ENCODE measurements around the gene ZMYND8. TPM values are rescaled to one million over a fixed set of nuclear protein-coding genes. Genes with fewer than 3 reads are reported as not detected.

Gene ZMYND8
- total and polyA plus RNA-seq, 4 donors, result 14.2 to 46.4 (median 30.1) TPM

- no peak for ATAC-seq (ENCODE audit: insufficient read depth, low FRiP score)
- H3K27me3 ChIP-seq (ENCODE audit: control insufficient read depth in 3 of 3, insufficient read depth in 3 of 3, low read length in 2 of 3), result no peaks in the 10 kb centered on the region
- H3K27ac ChIP-seq (ENCODE audit: low read depth in 1 of 2, low read length in 1 of 2), result no peak overlapping the region
- DNase-seq, result no peak
- no peaks in the 10 kb centered on the region for H3K4me1 ChIP-seq (ENCODE audit: control insufficient read depth in 5 of 5, insufficient read depth in 5 of 5, low read length in 5 of 5)
- H3K36me3 ChIP-seq (ENCODE audit: control insufficient read depth in 4 of 4, insufficient read depth in 4 of 4, low read length in 4 of 4), result peaks cover 34 to 45% (median 38%) of the 10 kb centered on the region in 4 donors
- TF ChIP-seq CTCF (IDR thresholded peaks at IDR 0.05; ENCODE audit: control extremely low read depth, extremely low read depth), result no peak
- WGBS, 2 donors, result 91 to 92% methylated on average over 9 of the region's 9 CpGs
- no peak overlapping the region for H3K9ac ChIP-seq (ENCODE audit: insufficient read depth in 1 of 2, low read length in 2 of 2)
- no peaks in the 10 kb centered on the region for H3K9me3 ChIP-seq (ENCODE audit: control insufficient read depth in 4 of 4, insufficient read depth in 3 of 4, low read length in 3 of 4)
- H3K4me3 ChIP-seq, result no peak overlapping the region
Observed at GRCh38 chr20:47227576-47227975, 128.9 kb downstream of the ZMYND8 start.

- 97% methylated on average over 7 of the region's 7 CpGs for WGBS, 2 donors
- no peak for DNase-seq
- ATAC-seq (ENCODE audit: insufficient read depth, low FRiP score), result no peak
- Histone ChIP-seq H3K4me1 (ENCODE audit: control insufficient read depth in 5 of 5, insufficient read depth in 5 of 5, low read length in 5 of 5) (no peaks in the 10 kb centered on the region), H3K27ac (ENCODE audit: low read depth in 1 of 2, low read length in 1 of 2) (no peak overlapping the region), H3K9ac (ENCODE audit: insufficient read depth in 1 of 2, low read length in 2 of 2) (no peak overlapping the region), H3K9me3 (ENCODE audit: control insufficient read depth in 4 of 4, insufficient read depth in 3 of 4, low read length in 3 of 4) (no peaks in the 10 kb centered on the region), H3K36me3 (ENCODE audit: control insufficient read depth in 4 of 4, insufficient read depth in 4 of 4, low read length in 4 of 4) (peaks cover 34 to 47% (median 40%) of the 10 kb centered on the region in 4 donors), H3K4me3 (no peak overlapping the region), H3K27me3 (ENCODE audit: control insufficient read depth in 3 of 3, insufficient read depth in 3 of 3, low read length in 2 of 3) (no peaks in the 10 kb centered on the region)
- no peak for TF ChIP-seq CTCF (IDR thresholded peaks at IDR 0.05; ENCODE audit: control extremely low read depth, extremely low read depth)
Observed at GRCh38 chr20:47227119-47227518, 129.4 kb downstream of the ZMYND8 start.

- no peaks in the 10 kb centered on the region for H3K4me1 ChIP-seq (ENCODE audit: control insufficient read depth in 5 of 5, insufficient read depth in 5 of 5, low read length in 5 of 5)
- H3K27ac ChIP-seq (ENCODE audit: low read depth in 1 of 2, low read length in 1 of 2), result no peak overlapping the region
- H3K36me3 ChIP-seq (ENCODE audit: control insufficient read depth in 4 of 4, insufficient read depth in 4 of 4, low read length in 4 of 4), result peaks cover 36 to 46% (median 43%) of the 10 kb centered on the region in 4 donors
- DNase-seq (no peak), ATAC-seq (ENCODE audit: insufficient read depth, low FRiP score) (no peak)
- no peak for TF ChIP-seq CTCF (IDR thresholded peaks at IDR 0.05; ENCODE audit: control extremely low read depth, extremely low read depth)
- H3K4me3 ChIP-seq, result no peak overlapping the region
- no peaks in the 10 kb centered on the region for H3K27me3 ChIP-seq (ENCODE audit: control insufficient read depth in 3 of 3, insufficient read depth in 3 of 3, low read length in 2 of 3)
- H3K9ac ChIP-seq (ENCODE audit: insufficient read depth in 1 of 2, low read length in 2 of 2), result no peak overlapping the region
- no peaks in the 10 kb centered on the region for H3K9me3 ChIP-seq (ENCODE audit: control insufficient read depth in 4 of 4, insufficient read depth in 3 of 4, low read length in 3 of 4)
- 73 to 82% methylated on average over 1 of the region's 1 CpG for WGBS, 2 donors
Observed at GRCh38 chr20:47225458-47225857, 131.0 kb downstream of the ZMYND8 start.

GRCh38 chr20:47224857-47225256 lies 131.6 kb downstream of the ZMYND8 start:
- no peak overlapping the region for H3K27ac ChIP-seq (ENCODE audit: low read depth in 1 of 2, low read length in 1 of 2)
- 95 to 97% methylated on average over 4 of the region's 4 CpGs for WGBS, 2 donors
- no peaks in the 10 kb centered on the region for H3K4me1 ChIP-seq (ENCODE audit: control insufficient read depth in 5 of 5, insufficient read depth in 5 of 5, low read length in 5 of 5)
- ATAC-seq (ENCODE audit: insufficient read depth, low FRiP score), result no peak
- H3K9ac ChIP-seq (ENCODE audit: insufficient read depth in 1 of 2, low read length in 2 of 2), result no peak overlapping the region
- no peaks in the 10 kb centered on the region for H3K9me3 ChIP-seq (ENCODE audit: control insufficient read depth in 4 of 4, insufficient read depth in 3 of 4, low read length in 3 of 4)
- no peak overlapping the region for H3K4me3 ChIP-seq
- DNase-seq, result no peak
- H3K27me3 ChIP-seq (ENCODE audit: control insufficient read depth in 3 of 3, insufficient read depth in 3 of 3, low read length in 2 of 3), result no peaks in the 10 kb centered on the region
- peaks cover 40 to 48% (median 44%) of the 10 kb centered on the region in 4 donors for H3K36me3 ChIP-seq (ENCODE audit: control insufficient read depth in 4 of 4, insufficient read depth in 4 of 4, low read length in 4 of 4)
- no peak for TF ChIP-seq CTCF (IDR thresholded peaks at IDR 0.05; ENCODE audit: control extremely low read depth, extremely low read depth)
